ENCODE measurements around the gene SGPP2.

DNA sequence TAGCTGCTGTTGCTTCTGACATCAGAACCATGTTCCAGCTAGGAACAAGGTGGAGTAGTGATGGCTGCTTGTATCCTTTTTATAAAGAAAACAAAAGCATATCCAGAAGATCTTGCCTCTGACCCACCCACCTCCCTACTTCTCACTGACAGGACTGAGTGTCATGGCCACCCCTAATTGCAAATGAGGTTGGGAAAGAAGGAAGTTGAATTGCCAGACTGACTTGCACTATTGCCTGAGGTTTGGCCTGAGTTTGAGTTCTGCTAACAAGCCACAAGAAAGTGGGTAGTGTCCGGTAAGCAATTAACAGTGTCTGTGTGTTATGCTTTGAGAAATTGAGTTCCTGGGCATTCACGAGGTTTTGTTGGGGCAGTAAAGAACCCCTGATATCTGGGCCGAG, 22.8 kb downstream of the SGPP2 start:
- no peak for TF ChIP-seq POLR2A (IDR thresholded peaks at IDR 0.05)
- TF ChIP-seq, protein P1, sequence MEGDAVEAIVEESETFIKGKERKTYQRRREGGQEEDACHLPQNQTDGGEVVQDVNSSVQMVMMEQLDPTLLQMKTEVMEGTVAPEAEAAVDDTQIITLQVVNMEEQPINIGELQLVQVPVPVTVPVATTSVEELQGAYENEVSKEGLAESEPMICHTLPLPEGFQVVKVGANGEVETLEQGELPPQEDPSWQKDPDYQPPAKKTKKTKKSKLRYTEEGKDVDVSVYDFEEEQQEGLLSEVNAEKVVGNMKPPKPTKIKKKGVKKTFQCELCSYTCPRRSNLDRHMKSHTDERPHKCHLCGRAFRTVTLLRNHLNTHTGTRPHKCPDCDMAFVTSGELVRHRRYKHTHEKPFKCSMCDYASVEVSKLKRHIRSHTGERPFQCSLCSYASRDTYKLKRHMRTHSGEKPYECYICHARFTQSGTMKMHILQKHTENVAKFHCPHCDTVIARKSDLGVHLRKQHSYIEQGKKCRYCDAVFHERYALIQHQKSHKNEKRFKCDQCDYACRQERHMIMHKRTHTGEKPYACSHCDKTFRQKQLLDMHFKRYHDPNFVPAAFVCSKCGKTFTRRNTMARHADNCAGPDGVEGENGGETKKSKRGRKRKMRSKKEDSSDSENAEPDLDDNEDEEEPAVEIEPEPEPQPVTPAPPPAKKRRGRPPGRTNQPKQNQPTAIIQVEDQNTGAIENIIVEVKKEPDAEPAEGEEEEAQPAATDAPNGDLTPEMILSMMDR (IDR thresholded peaks at IDR 0.05): no peak

Measured in ovary (tissue), 3 donors.